HepG2 (cell line): Measurements from ENCODE around the gene TPSD1. TPM values are rescaled to one million over a fixed set of nuclear protein-coding genes. Genes with fewer than 3 reads are reported as not detected.

Experiments
- ATAC-seq: fragments of 200-7000 bp; cut with Tn5 transposase; 3 replicates; pipeline ENCODE4 v1.9.1; 2020; ENCODE audit warnings: mild to moderate bottlenecking, moderate library complexity
- BruUV-seq: library from RNA; stranded (reverse); fragments of 400-500 nt; replicated peaks from 2 replicates; lab custom pipeline; 2021; lab: Mats Ljungman, UMichigan
- CTCF ChIA-PET: fragments of 300-600 bp; formaldehyde crosslinking; extraction: SDS; loops from one replicate; lab custom pipeline; 2021; ENCODE audit warnings: low total read pairs, inconsistent platforms, low intra/inter-chr PET ratio; lab: Yijun Ruan, JAX
- POLR2A ChIA-PET: fragments of 350-600 bp; sonication (Branson Sonifier 250); formaldehyde crosslinking; loops from one replicate; lab custom pipeline; 2020; ENCODE audit warnings: antibody characterized with exemption, inconsistent platforms; lab: Yijun Ruan, JAX
- DNase-seq: peaks from one replicate; pipeline ENCODE4 v3.0.0-alpha.2; 2015; ENCODE audit warnings: low spot score
- FAIRE-seq: peaks from 3 replicates; lab custom pipeline; 2011; peaks lifted over from hg19 to GRCh38; lab: Jason Lieb, UNC
- H2AFZ ChIP-seq: one replicate; pipeline ENCODE4 v1.6.1; 2011; ENCODE audit warnings: low read length, inconsistent platforms
- H3K27ac ChIP-seq: fragments of 300-600 bp; 3 replicates; pipeline ENCODE4 v1.8.0; 2011; ENCODE audit warnings: mixed run types, mild to moderate bottlenecking, mixed read lengths, low read length, inconsistent platforms; ENCODE audit not compliant: insufficient read depth; ENCODE audit errors: extremely low read length
- H3K27me3 ChIP-seq, 2 experiments: fragments of 200-600 bp in 1 of 2; 2 replicates in 1 of 2; 3 replicates in 1 of 2; pipeline versions ENCODE4 v1.6.0 to v1.8.0; 2011; ENCODE audit warnings: low read length in 2 of 2, mild to moderate bottlenecking in 2 of 2, moderate library complexity in 2 of 2, inconsistent platforms in 1 of 2; ENCODE audit not compliant: insufficient read depth in 2 of 2, control insufficient read depth in 1 of 2
- H3K36me3 ChIP-seq, 2 experiments: fragments of 200-600 bp in 1 of 2; replicated peaks in 1 of 2; 2 replicates in 1 of 2; 3 replicates in 1 of 2; pipeline versions ENCODE4 v1.5.1 to v1.8.0; 2011; ENCODE audit warnings: low read length in 2 of 2, inconsistent platforms in 1 of 2; ENCODE audit not compliant: insufficient read depth in 2 of 2, control insufficient read depth in 1 of 2
- H3K4me1 ChIP-seq: 2 replicates; pipeline ENCODE4 v1.5.1; 2012; ENCODE audit warnings: low read length, inconsistent platforms; ENCODE audit not compliant: insufficient read depth
- H3K4me2 ChIP-seq: 2 replicates; pipeline ENCODE4 v1.6.0; 2011; ENCODE audit warnings: low read depth, low read length, inconsistent platforms
- H3K4me3 ChIP-seq, 3 experiments: fragments of 200-600 bp in 1 of 3; sonication (generic), shearing (Covaris generic) in 1 of 3; replicated peaks in 1 of 3; 2 replicates each; pipeline ENCODE4 v1.5.1; 2011 to 2016; ENCODE audit warnings: low read length in 3 of 3, inconsistent platforms in 2 of 3, low read depth in 2 of 3, mild to moderate bottlenecking in 2 of 3, control low read depth in 1 of 3, mixed read lengths in 1 of 3; ENCODE audit not compliant: insufficient read depth in 1 of 3
- H3K79me2 ChIP-seq: one replicate; pipeline ENCODE4 v1.6.1; 2011; ENCODE audit warnings: low read length, inconsistent platforms; ENCODE audit not compliant: insufficient read depth
- H3K9ac ChIP-seq: 2 replicates; pipeline ENCODE4 v1.6.0; 2011; ENCODE audit warnings: mild to moderate bottlenecking, low read depth, low read length, inconsistent platforms; ENCODE audit not compliant: insufficient read depth
- H3K9me3 ChIP-seq: 2 replicates; pipeline ENCODE4 v1.5.1; 2012; ENCODE audit warnings: mild to moderate bottlenecking, low read length
- H4K20me1 ChIP-seq: 2 replicates; pipeline ENCODE4 v1.6.0; 2011; ENCODE audit warnings: inconsistent platforms, mild to moderate bottlenecking, low read length, moderate library complexity; ENCODE audit not compliant: insufficient read depth
- AKAP8 ChIP-seq: sonication (generic); formaldehyde crosslinking; IDR thresholded peaks from 2 replicates; pipeline ENCODE4 v1.5.1; 2020; ENCODE audit warnings: mild to moderate bottlenecking, missing genetic modification reagents
- MEF2D ChIP-seq: sonication (generic); formaldehyde crosslinking; IDR thresholded peaks from 2 replicates; pipeline ENCODE4 v1.5.1; 2020; ENCODE audit warnings: mild to moderate bottlenecking, missing genetic modification reagents
- MEIS1 ChIP-seq: sonication (generic); formaldehyde crosslinking; IDR thresholded peaks from 2 replicates; pipeline ENCODE4 v1.9.0; 2021; ENCODE audit warnings: mild to moderate bottlenecking, missing genetic modification reagents, moderate library complexity, borderline replicate concordance
- PPARG ChIP-seq: conservative IDR thresholded peaks from 2 replicates; pipeline ENCODE4 v1.6.1; 2016; ENCODE audit warnings: missing biosample characterization, missing genetic modification reagents
- RFX1 ChIP-seq: fragments of 450-650 bp; IDR thresholded peaks from 2 replicates; pipeline ENCODE4 v1.6.1; 2017
- SP4 ChIP-seq: sonication (generic); formaldehyde crosslinking; IDR thresholded peaks from 2 replicates; pipeline ENCODE4 v1.8.1; 2023; ENCODE audit warnings: mild to moderate bottlenecking, missing genetic modification reagents
- SYNCRIP ChIP-seq: fragments of 200-400 bp; formaldehyde crosslinking; IDR thresholded peaks from 2 replicates; pipeline ENCODE4 v1.6.1; 2018; ENCODE audit warnings: mild to moderate bottlenecking, low read depth, low read length; ENCODE audit not compliant: insufficient read depth
- TGIF2 ChIP-seq: IDR thresholded peaks from 2 replicates; pipeline ENCODE4 v1.6.1; 2016; ENCODE audit warnings: control low read depth, missing compliant biosample characterization
- ZBTB40 ChIP-seq, 2 experiments: fragments of 450-650 bp in 1 of 2; sonication (generic) in 1 of 2; formaldehyde crosslinking in 1 of 2; IDR thresholded peaks; 2 replicates each; pipeline versions ENCODE4 v1.6.1 to v1.8.0; 2016 to 2022; ENCODE audit warnings: antibody characterized with exemption in 1 of 2, mild to moderate bottlenecking in 1 of 2, missing genetic modification reagents in 1 of 2
- ZNF496 ChIP-seq: sonication (generic); formaldehyde crosslinking; IDR thresholded peaks from 2 replicates; pipeline ENCODE4 v1.8.1; 2023; ENCODE audit warnings: mild to moderate bottlenecking, moderate library complexity, missing genetic modification reagents; ENCODE audit not compliant: insufficient replicate concordance
- ZNF569 ChIP-seq: sonication (generic); formaldehyde crosslinking; IDR thresholded peaks from 2 replicates; pipeline ENCODE4 v1.5.0; 2020; ENCODE audit warnings: mild to moderate bottlenecking, missing genetic modification reagents, moderate library complexity, borderline replicate concordance
- WGBS: methylation state at CpG from one replicate; pipeline ENCODE4 v1.1.6; 2017; ENCODE audit warnings: low lambda C conversion rate; 5-methylcytosine and 5-hydroxymethylcytosine counted together
- in situ Hi-C: cut with HindIII; loops from 2 replicates; pipeline ENCODE4 v1.10.0; 2017; ENCODE audit warnings: low pct_unique_long_range_greater_than_20kb; ENCODE audit not compliant: extremely low pct_ligation_motif_present
- intact Hi-C: fragments of 100-400 bp; cut with micrococcal nuclease; formaldehyde crosslinking; loops from one replicate; pipeline ENCODE4 v1.10.0; 2022; ENCODE audit not compliant: unreplicated experiment
- polyA plus RNA-seq, 8 experiments: library from polyadenylated mRNA; depleted of rRNA in 3 of 8; stranded (reverse) in 7 of 8; unstranded in 1 of 8; fragments of >200 nt; fragmentation: Illumina TruSeq in 4 of 8; extraction: Trizol in 4 of 8; gene quantifications; 2 replicates each; pipeline versions ENCODE4 v1.2.1 to v1.2.3, GENCODE V29; 2011 to 2016; ENCODE audit warnings: low read depth in 4 of 8, missing spikeins in 1 of 8, mixed read lengths in 1 of 8; ENCODE audit not compliant: insufficient read depth in 1 of 8
- total RNA-seq, 5 experiments: library from RNA; depleted of rRNA; stranded (reverse); fragments of >200 nt; fragmentation: Illumina TruSeq; extraction: Trizol; gene quantifications; 2 replicates each; pipeline ENCODE4 v1.2.3, GENCODE V29; 2016; ENCODE audit warnings: low read depth in 1 of 5

Gene TPSD1
- total and polyA plus RNA-seq, 2 of the 13 experiments (the other 11 are each of a cell fraction or from before 2014, with no cell fraction given) = not detected

- no peak overlapping the region for H3K4me2 ChIP-seq
- ChIA-PET CTCF (no interaction called here), POLR2A (interaction anchor here (0.6 to 1.6 kb wide), 2 partner anchors 15 to 635 kb away, joined by 3 read pairs; no protein-coding TSS in a partner anchor)
- H3K36me3 ChIP-seq = no peaks in the 10 kb centered on the region
- WGBS = 35% methylated on average over 4 of the region's 4 CpGs
- H3K9me3 ChIP-seq = no peaks in the 10 kb centered on the region
- H3K9ac ChIP-seq = no peak overlapping the region
- no peak overlapping the region for H3K27ac ChIP-seq
- FAIRE-seq (no peak), ATAC-seq (no peak), DNase-seq (no peak)
- intact Hi-C loops (no loop called here), in situ Hi-C loops (no loop called here)
- H3K4me3 ChIP-seq = no peak overlapping the region
- peaks cover 54% of the 10 kb centered on the region for H3K4me1 ChIP-seq
- TF ChIP-seq TGIF2 (CRISPR knock-in tag) (no peak), ZNF496 (CRISPR knock-in tag) (no peak), PPARG (CRISPR knock-in tag) (no peak), RFX1 (no peak), ZNF569 (CRISPR knock-in tag) (no peak), ZBTB40 (IDR thresholded peaks at IDR 0.05) (no peak), ZBTB40 (CRISPR knock-in tag; IDR thresholded peaks at IDR 0.05) (no peak), SYNCRIP (no peak), MEIS1 (CRISPR knock-in tag) (no peak), AKAP8 (CRISPR knock-in tag) (no peak), SP4 (CRISPR knock-in tag) (no peak), MEF2D (CRISPR knock-in tag) (no peak)
- BruUV-seq = no TSS peak
- H3K79me2 ChIP-seq = peaks cover 15% of the 10 kb centered on the region
- peaks cover 14% of the 10 kb centered on the region for H4K20me1 ChIP-seq
- H2AFZ ChIP-seq = no peak overlapping the region
- H3K27me3 ChIP-seq = no peaks in the 10 kb centered on the region; a peak in 1 of 5 replicates
Measured at GRCh38 chr16:1306334-1306733, 50.5 kb downstream of the TPSD1 start.
